Measurements from ENCODE around the gene MRPL24.

Gene MRPL24

DNA sequence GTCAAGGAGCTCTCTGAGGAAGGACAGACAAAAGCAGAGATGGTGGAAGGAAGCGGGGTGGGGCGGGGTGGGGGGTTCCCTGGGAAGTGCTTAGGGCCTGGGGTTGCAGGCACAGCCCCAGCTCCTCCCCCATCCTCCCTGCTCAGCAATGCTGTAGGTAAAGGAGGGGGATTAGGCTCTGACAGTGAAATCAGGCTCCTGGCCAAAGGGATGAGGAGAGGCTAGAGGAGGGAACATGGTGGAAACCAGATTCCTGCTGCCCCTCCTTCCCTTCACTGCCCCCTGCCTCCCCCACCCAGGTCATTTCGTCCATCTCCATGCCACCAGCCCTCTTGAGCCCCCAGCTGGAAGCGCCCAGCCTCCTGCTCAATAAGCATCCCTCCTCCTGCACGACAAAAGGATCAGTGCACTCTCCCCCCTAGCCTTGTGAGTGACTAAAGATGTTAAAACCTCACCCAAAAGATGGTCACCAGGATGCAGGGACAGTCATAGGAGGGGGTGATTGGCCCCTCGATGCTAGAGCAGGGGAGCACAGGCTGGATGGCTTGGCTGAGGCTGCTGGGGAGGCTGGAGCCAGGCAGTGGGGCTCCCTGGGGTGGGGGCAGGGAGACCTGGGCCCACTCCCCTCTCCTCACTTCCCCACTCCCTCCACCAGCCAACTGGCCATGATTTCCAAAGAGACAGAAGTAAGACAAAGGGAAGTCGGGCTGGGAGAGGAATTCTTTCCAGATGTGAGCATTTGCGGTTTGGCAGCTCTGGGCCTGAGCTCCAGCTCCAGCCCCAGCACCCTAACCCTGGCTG lies 33.3 kb downstream of the MRPL24 start:
- DNase-seq (no peak), ATAC-seq (replicated peaks) (no peak)
- peak overlapping the region; percentile 93 to 94 for H3K4me3 Mint-ChIP-seq
- H3K27ac Mint-ChIP-seq = peak overlapping the region; percentile 82 to 91
- peaks cover 16 to 17% of the 10 kb centered on the region in 2 donors for H3K4me1 Mint-ChIP-seq (ENCODE audit: low read depth in 2 of 2)
- H3K9me3 Mint-ChIP-seq = no peaks in the 10 kb centered on the region
- peaks cover 7% of the 10 kb centered on the region for H3K36me3 Mint-ChIP-seq (ENCODE audit: insufficient read depth)
- H3K27me3 Mint-ChIP-seq = peaks cover 6 to 22% of the 10 kb centered on the region in 2 donors

GRCh38 chr1:156706657-156707416 lies 34.1 kb downstream of the MRPL24 start:
- DNase-seq = no peak
- Mint-ChIP-seq H3K4me1 (ENCODE audit: low read depth in 2 of 2) (peaks cover 16 to 17% of the 10 kb centered on the region in 2 donors), H3K36me3 (ENCODE audit: insufficient read depth) (peaks cover 7% of the 10 kb centered on the region), H3K27me3 (peaks cover 6 to 22% of the 10 kb centered on the region in 2 donors), H3K27ac (peak overlapping the region; percentile 87 to 91), H3K4me3 (peak overlapping the region; percentile 93 to 94), H3K9me3 (no peaks in the 10 kb centered on the region)
- peak; percentile 24 for ATAC-seq (replicated peaks)

DNA sequence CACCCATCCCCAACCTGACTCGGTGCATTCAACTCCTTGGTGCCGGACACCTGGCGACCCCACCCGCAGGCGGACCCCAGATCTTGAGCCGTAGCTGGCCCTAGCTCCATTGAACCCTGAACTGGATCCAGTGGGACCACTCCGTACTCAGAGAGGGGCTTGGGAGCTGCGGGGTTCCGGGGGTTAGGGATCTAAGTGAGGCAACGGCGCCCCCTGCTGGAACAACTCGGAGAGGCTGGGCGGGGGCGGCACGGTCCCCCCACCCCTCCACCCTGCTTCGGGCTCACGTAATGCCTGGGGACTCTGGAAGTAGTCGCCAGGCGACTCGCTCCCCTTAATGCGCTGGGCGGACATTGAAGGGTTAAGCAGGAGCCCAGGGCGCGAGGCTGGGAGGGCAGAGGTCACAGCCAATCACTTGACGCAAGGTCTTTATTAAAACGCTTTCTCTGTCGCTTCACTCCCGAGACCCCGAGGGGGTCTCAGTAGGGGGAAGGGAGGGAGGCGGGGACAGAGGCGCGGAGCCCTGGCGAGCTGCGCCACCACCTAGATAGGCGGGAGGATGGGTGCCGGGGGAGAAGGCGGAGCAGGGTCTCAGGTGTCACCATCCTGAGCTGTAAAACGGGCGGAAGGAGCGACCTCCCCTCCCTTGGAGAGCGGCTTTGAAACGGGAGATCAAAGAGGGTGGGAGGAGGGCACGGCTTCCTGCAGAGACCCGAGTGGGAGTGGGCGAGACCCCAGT lies 34.8 kb downstream of the MRPL24 start:
- Mint-ChIP-seq H3K36me3 (ENCODE audit: insufficient read depth) (peaks cover 11% of the 10 kb centered on the region), H3K9me3 (no peaks in the 10 kb centered on the region), H3K4me1 (ENCODE audit: low read depth in 2 of 2) (peaks cover 16 to 17% of the 10 kb centered on the region in 2 donors), H3K27me3 (peaks cover 6 to 28% of the 10 kb centered on the region in 2 donors), H3K4me3 (peak overlapping the region; percentile 93 to 94), H3K27ac (peak overlapping the region; percentile 87 to 91)
- peak; percentile 63 to 64 (median 64) for DNase-seq
- peak; percentile 75 for ATAC-seq (replicated peaks)

GRCh38 chr1:156705321-156705917 lies 35.5 kb downstream of the MRPL24 start, which contains the start of gene CRABP2:
Gene CRABP2, minus strand, starts transcription at chr1:156705583. Its CDS starts 137 bp downstream, at chr1:156705446.
- peaks cover 11% of the 10 kb centered on the region for H3K36me3 Mint-ChIP-seq (ENCODE audit: insufficient read depth)
- H3K4me3 Mint-ChIP-seq = peak within 1 kb of the TSS; percentile 93 to 94
- no peaks in the 10 kb centered on the region for H3K9me3 Mint-ChIP-seq
- H3K27ac Mint-ChIP-seq = peak within 1 kb of the TSS; percentile 87 to 91
- H3K4me1 Mint-ChIP-seq (ENCODE audit: low read depth in 2 of 2) = peaks cover 16 to 17% of the 10 kb centered on the region in 2 donors
- DNase-seq = peak in 2 of 3 experiments; percentile 22 to 25
- peaks cover 6 to 35% of the 10 kb centered on the region in 2 donors for H3K27me3 Mint-ChIP-seq
- ATAC-seq (replicated peaks) = peak; percentile 63

DNA sequence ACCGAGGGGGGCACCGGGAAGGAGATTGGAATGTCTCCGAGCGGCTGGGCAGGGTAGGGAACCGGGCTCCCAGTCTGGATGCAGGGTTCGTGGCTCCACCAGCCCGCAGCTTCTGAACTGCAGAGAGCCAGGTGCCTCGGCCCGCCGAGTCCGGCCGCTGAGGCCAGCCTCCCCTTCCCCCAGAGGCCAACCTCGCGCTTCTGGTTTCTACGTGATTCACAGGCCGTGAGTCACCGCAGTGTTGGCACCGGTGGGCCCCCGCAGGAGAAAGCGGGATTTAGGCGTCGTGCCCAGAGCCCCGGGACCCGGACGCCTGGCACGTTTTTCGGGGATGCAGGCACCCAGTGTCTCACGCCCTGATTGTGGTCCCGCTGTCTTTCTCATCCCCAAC lies 36.0 kb downstream of the MRPL24 start:
- Mint-ChIP-seq H3K27ac (peak overlapping the region in 1 of 2 donors; percentile 70), H3K4me3 (peak overlapping the region; percentile 93 to 94), H3K36me3 (ENCODE audit: insufficient read depth) (peaks cover 11% of the 10 kb centered on the region), H3K9me3 (no peaks in the 10 kb centered on the region), H3K27me3 (peaks cover 6 to 40% of the 10 kb centered on the region in 2 donors), H3K4me1 (ENCODE audit: low read depth in 2 of 2) (peaks cover 16 to 17% of the 10 kb centered on the region in 2 donors)
- ATAC-seq (replicated peaks) (peak; percentile 11), DNase-seq (no peak)

DNA sequence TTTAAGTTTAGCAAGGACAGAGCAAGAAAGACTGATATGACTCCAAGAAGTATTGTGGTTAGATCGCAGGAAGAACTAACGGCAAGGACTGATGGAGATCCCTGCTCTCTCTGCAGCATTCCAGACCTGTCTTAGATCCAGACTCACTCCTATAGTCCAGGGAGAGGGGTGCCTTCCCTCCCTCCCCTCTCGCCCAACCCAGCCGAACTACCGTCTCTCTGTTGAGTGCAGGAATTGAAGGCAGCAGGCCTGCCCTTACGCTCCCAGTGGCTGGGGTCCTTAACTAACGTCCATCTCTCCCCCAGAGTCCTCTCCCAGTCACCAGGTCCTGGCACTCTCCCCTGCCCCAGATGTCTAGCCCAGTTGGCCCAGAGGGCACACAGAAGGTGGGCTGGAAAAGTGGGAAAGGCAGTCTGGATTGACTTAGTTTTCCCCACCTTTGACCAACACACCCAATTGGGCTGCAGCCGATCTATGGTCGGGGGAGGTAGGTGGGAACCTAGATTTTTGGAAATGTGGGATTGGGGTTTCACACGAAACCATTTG lies 36.6 kb downstream of the MRPL24 start:
- H3K36me3 Mint-ChIP-seq (ENCODE audit: insufficient read depth) = peaks cover 11% of the 10 kb centered on the region
- peak overlapping the region in 1 of 2 donors; percentile 63 for H3K27ac Mint-ChIP-seq
- ATAC-seq (replicated peaks) = no peak
- H3K4me1 Mint-ChIP-seq (ENCODE audit: low read depth in 2 of 2) = peaks cover 16 to 17% of the 10 kb centered on the region in 2 donors
- no peaks in the 10 kb centered on the region for H3K9me3 Mint-ChIP-seq
- H3K27me3 Mint-ChIP-seq = peaks cover 13 to 47% of the 10 kb centered on the region in 2 donors
- peak overlapping the region; percentile 65 to 94 for H3K4me3 Mint-ChIP-seq
- DNase-seq = no peak

- peaks cover 18 to 52% of the 10 kb centered on the region in 2 donors for H3K27me3 Mint-ChIP-seq
- no peaks in the 10 kb centered on the region for H3K9me3 Mint-ChIP-seq
- H3K4me1 Mint-ChIP-seq (ENCODE audit: low read depth in 2 of 2) = peaks cover 16 to 17% of the 10 kb centered on the region in 2 donors
- ATAC-seq (replicated peaks) = no peak
- no peak for DNase-seq
- H3K36me3 Mint-ChIP-seq (ENCODE audit: insufficient read depth) = peaks cover 11% of the 10 kb centered on the region
- H3K27ac Mint-ChIP-seq = no peak overlapping the region
- H3K4me3 Mint-ChIP-seq = peak overlapping the region; percentile 65 to 94
Measured at GRCh38 chr1:156703741-156704140, 37.1 kb downstream of the MRPL24 start.

DNA sequence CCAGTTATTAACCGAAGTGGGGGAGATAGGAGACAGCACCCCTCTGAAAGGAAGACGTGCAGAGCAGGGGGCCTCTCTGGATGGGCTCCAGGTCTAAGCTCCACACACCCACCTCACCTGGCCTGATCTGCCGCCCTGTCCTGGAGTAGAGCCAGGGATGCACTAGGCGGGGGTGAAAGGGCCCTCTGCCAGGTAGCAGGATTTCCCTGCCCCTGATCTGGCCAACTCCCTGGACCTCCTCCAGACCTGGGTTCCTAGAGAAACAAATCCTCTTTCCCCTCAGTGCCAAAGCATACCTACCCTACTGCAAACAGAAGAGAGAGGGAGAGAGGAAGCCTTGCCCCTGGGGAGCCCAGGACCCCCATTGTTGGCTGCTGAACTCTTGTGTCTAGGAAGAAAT lies 37.6 kb downstream of the MRPL24 start:
- no peaks in the 10 kb centered on the region for H3K9me3 Mint-ChIP-seq
- no peak for ATAC-seq (replicated peaks)
- peaks cover 20 to 56% of the 10 kb centered on the region in 2 donors for H3K27me3 Mint-ChIP-seq
- no peak overlapping the region for H3K4me3 Mint-ChIP-seq
- H3K4me1 Mint-ChIP-seq (ENCODE audit: low read depth in 2 of 2) = peaks cover 16 to 17% of the 10 kb centered on the region in 2 donors
- DNase-seq = no peak
- peaks cover 11% of the 10 kb centered on the region for H3K36me3 Mint-ChIP-seq (ENCODE audit: insufficient read depth)
- H3K27ac Mint-ChIP-seq = peak overlapping the region in 1 of 2 donors; percentile 49

DNA sequence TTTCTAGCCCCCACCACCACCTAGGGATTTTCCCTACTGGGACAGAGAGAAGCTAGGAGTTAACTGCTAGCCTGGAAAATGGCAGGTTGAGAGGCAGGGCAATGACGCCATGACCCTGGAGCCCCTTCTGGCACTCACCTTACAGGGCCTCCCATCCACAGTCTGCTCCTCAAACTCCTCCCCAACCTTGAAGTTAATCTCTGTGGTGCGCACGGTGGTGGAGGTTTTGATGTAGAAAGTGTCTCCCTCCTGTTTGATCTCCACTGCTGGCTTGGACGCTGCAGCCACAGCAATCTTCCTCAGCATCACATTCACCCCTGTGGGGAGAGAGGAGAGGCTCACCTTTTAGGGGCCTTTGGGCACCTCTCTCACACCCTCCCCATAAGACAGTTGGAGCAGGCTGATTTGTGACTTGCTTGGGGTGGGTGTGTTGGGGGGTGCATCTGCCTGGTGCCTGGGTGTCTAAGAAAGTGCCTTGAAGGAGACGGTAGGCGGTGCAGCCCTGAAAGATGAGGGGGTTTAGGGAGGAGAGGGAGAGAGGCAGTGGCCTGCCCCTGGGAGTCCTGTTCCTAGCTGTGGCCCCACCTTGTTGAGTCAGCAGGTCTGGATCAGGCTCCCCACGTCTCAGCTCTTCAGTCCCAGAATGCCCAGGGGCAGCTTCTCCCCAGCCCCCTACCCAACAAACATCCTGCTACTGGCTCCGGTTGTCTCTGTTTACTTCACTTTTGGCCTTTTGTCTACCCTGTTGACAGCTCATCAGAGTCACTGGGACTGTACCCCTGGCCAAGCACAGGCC lies 40.0 kb downstream of the MRPL24 start:
- no peak overlapping the region for H3K27ac Mint-ChIP-seq
- H3K27me3 Mint-ChIP-seq = peaks cover 38 to 80% of the 10 kb centered on the region in 2 donors
- H3K36me3 Mint-ChIP-seq (ENCODE audit: insufficient read depth) = peaks cover 9% of the 10 kb centered on the region
- no peak overlapping the region for H3K4me3 Mint-ChIP-seq
- ATAC-seq (replicated peaks) (no peak), DNase-seq (no peak)
- H3K4me1 Mint-ChIP-seq (ENCODE audit: low read depth in 2 of 2) = peaks cover 9 to 10% of the 10 kb centered on the region in 2 donors
- no peaks in the 10 kb centered on the region for H3K9me3 Mint-ChIP-seq

GRCh38 chr1:156698995-156699394 lies 41.9 kb downstream of the MRPL24 start:
- Mint-ChIP-seq H3K4me3 (no peak overlapping the region), H3K36me3 (ENCODE audit: insufficient read depth) (peaks cover 8% of the 10 kb centered on the region), H3K27ac (no peak overlapping the region), H3K4me1 (ENCODE audit: low read depth in 2 of 2) (no peaks in the 10 kb centered on the region), H3K27me3 (peaks cover 40 to 83% of the 10 kb centered on the region in 2 donors), H3K9me3 (no peaks in the 10 kb centered on the region)
- ATAC-seq (replicated peaks) (no peak), DNase-seq (no peak)

DNA sequence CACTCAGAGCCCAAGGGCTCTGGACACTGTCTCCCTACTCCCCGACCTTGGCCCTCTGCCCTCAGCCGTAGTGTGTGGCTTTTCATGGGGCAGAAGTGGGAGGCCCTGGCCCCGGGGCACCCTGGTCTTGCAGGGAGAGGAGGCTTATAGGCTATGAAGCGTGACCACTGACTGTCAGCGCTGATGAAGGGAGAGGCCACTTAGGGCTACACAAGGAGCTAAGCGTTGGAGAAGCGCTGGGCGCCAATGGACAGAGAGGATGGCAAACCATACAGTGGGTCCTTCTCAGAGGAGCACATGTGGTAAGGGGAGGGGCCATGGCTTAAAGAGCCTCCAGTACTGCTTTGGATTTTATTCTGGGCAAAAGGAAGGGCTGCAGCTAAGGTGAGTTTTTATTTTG lies 43.4 kb downstream of the MRPL24 start:
- H3K27me3 Mint-ChIP-seq = peaks cover 55 to 84% of the 10 kb centered on the region in 2 donors
- H3K4me3 Mint-ChIP-seq = no peak overlapping the region

DNA sequence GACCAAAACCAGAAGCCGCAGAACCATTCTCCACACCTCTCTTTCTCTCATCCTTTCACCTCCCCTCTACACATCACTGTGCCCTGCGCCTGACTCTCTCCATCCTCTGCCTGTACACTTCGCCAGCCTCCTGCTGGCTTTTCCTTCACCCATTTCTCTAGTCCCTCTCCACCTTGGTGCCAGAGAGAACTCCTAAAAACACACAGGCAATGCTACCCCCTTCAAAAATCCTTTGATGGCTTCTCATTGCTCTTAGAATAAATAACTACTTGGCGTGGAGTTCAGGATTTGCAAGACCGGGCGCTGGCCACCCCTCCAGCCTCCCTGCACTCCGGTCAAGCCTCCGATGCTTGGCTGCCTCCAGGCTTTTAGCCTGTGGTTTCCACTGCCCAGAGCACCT lies 44.1 kb downstream of the MRPL24 start:
- no peak for DNase-seq
- no peak for ATAC-seq (replicated peaks)
- H3K4me1 Mint-ChIP-seq (ENCODE audit: low read depth in 2 of 2) = peaks cover 14% of the 10 kb centered on the region in 2 donors
- H3K4me3 Mint-ChIP-seq = no peak overlapping the region
- no peak overlapping the region for H3K27ac Mint-ChIP-seq
- H3K9me3 Mint-ChIP-seq = no peaks in the 10 kb centered on the region
- H3K36me3 Mint-ChIP-seq (ENCODE audit: insufficient read depth) = peaks cover 4% of the 10 kb centered on the region
- H3K27me3 Mint-ChIP-seq = peaks cover 62 to 91% of the 10 kb centered on the region in 2 donors

More for the DNA sequence above, 43.4 kb downstream of the MRPL24 start:
- Mint-ChIP-seq H3K36me3 (ENCODE audit: insufficient read depth) (peaks cover 5% of the 10 kb centered on the region), H3K27ac (no peak overlapping the region), H3K4me1 (ENCODE audit: low read depth in 2 of 2) (peaks cover 7 to 9% of the 10 kb centered on the region in 2 donors), H3K9me3 (no peaks in the 10 kb centered on the region)
- no peak for DNase-seq
- no peak for ATAC-seq (replicated peaks)

Measured in effector memory CD8-positive, alpha-beta T cell (primary cell).